Fibroblast of villous mesenchyme (primary cell): ENCODE results near the gene ZNF787. TPM values are rescaled to one million over a fixed set of nuclear protein-coding genes. Genes with fewer than 3 reads are reported as not detected.

Source experiments
- DNase-seq: peaks from one replicate; pipeline ENCODE4 v3.0.0-alpha.2; 2010; ENCODE audit warnings: low read depth
- H3K4me3 ChIP-seq: 2 replicates; pipeline ENCODE4 v1.5.1; 2011; ENCODE audit warnings: low read depth, mild to moderate bottlenecking, low read length
- CTCF ChIP-seq: IDR thresholded peaks from 2 replicates; pipeline ENCODE4 v1.5.1; 2012; ENCODE audit warnings: low read depth, mild to moderate bottlenecking, low read length; ENCODE audit not compliant: insufficient read depth
- total RNA-seq: library from RNA; depleted of rRNA; stranded (reverse); fragments of >200 nt; gene quantifications from 2 replicates; pipeline ENCODE4 v1.2.3, GENCODE V29; 2012

ZNF787 gene
- total RNA-seq, 1 donor = 25.0 TPM

GRCh38 chr19:56133858-56134653 is 13.0 kb upstream of the ZNF787 start:
- no peak for TF ChIP-seq CTCF
- no peak overlapping the region for H3K4me3 ChIP-seq
- no peak for DNase-seq

DNA sequence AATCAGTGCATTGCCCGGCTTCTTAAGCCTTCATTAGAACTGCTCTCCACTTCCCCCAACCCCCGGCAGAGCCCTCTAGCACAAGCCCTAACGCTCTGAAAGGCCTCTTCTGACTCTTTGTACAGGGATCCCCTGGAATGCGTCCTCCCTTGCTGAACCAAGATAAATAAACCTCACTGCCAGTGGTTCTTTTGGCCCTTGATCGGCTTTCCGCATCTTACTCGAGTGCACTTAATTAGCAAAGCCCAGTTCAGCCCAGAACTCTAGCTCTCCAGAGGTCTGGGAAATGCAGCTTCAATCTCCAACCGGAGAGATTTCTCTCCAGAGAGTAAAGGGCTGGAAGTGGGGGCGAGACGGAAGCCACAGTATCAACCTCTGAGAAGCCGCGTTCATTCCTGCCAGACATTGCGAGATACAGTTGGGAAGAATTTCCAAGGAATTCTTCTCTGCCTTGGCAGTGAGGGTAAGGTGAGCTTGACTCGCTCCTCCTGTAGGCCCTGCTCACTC is 11.3 kb upstream of the ZNF787 start:
- DNase-seq = peak; percentile 53
- no peak for TF ChIP-seq CTCF
- no peak overlapping the region for H3K4me3 ChIP-seq

- no peak for DNase-seq
- TF ChIP-seq CTCF = no peak
- no peak overlapping the region for H3K4me3 ChIP-seq
Measured at GRCh38 chr19:56131651-56132050, 10.6 kb upstream of the ZNF787 start.

- no peak overlapping the region for H3K4me3 ChIP-seq
- no peak for DNase-seq
- no peak for TF ChIP-seq CTCF
Measured at GRCh38 chr19:56130006-56130405, 8.9 kb upstream of the ZNF787 start.

- H3K4me3 ChIP-seq = no peak overlapping the region
- no peak for TF ChIP-seq CTCF
- DNase-seq = no peak
Measured at GRCh38 chr19:56126983-56127780, 6.1 kb upstream of the ZNF787 start.

DNA sequence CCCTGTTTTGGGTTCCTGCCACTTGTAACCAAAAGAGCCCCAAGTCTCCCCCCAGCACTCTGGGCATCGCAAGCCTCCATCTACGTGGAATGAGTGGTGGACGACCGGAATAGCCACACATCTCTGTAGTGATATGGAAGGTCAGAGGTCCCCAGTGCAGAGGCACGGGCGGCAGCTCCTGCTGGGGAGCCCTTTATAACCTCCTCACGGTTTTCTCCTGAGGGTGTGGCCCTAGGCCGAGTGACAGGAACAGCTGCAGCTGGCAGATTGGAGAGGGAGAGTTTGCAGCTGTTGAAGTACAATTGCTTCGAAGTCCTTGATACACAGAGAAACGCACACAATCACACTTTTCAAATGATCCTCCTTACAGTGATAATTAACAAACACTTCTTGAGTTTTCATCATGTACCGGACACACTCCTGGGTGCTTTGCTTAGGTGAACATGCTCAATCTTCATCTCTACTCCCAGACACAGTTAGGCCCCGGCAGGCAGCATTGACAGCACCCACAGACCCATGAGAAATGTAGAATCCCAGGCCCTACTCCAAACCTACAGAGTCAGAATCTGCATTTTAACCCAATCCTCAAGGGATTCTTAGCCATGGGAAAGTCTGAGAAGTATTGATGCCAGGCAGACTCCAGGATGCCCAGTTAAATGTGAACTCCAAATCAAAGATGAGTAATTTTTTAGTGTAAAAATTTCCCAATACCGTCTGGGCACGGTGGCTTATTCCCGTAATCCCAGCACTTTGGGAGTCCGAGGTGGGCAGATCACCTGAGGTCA is 4.9 kb upstream of the ZNF787 start:
- H3K4me3 ChIP-seq = no peak overlapping the region
- no peak for TF ChIP-seq CTCF
- no peak for DNase-seq
